Right lobe of liver (tissue), 4 donors: ENCODE data around the gene AKR1C4.

Source experiments
- POLR2A ChIP-seq: fragments of 450-650 bp; IDR thresholded peaks from one replicate; pipeline ENCODE4 v1.6.1; 2017; ENCODE audit warnings: antibody characterized with exemption, mild to moderate bottlenecking
- TF ChIP-seq, protein P1 (sequence below), 4 donors: fragments of 200-600 bp in 3 of 4; fragments of 450-650 bp in 1 of 4; IDR thresholded peaks; one replicate each; pipeline versions ENCODE4 v1.5.1 to v1.8.0; 2016 to 2022; ENCODE audit warnings: antibody characterized with exemption in 4 of 4, mild to moderate bottlenecking in 2 of 4
- donor health status: DM: no; HTN: no; CAD: no.
- donor health status: DM: no; HTN: no; CAD: no.
- donor health status: DM: no; HTN: yes; CAD: no.

DNA sequence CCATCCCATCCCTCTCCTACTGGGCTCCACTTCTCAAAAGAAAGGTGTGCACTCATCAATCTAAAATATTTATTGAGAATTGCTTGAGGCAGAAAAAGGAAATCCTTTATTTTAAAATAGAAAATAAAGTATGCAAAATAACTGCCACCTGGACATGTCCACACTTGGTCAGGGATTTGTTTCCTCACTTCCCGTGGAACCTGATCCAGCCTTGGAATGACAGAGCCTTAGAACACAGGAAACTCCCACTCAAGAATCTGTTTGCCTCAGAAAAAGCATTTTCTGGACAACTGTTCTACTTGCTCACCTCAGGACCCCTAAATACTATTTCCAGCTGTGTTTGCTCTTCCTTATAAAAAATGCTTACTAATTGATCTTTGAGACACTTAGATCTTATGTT, 40.7 kb upstream of the AKR1C4 start:
- TF ChIP-seq, protein P1, sequence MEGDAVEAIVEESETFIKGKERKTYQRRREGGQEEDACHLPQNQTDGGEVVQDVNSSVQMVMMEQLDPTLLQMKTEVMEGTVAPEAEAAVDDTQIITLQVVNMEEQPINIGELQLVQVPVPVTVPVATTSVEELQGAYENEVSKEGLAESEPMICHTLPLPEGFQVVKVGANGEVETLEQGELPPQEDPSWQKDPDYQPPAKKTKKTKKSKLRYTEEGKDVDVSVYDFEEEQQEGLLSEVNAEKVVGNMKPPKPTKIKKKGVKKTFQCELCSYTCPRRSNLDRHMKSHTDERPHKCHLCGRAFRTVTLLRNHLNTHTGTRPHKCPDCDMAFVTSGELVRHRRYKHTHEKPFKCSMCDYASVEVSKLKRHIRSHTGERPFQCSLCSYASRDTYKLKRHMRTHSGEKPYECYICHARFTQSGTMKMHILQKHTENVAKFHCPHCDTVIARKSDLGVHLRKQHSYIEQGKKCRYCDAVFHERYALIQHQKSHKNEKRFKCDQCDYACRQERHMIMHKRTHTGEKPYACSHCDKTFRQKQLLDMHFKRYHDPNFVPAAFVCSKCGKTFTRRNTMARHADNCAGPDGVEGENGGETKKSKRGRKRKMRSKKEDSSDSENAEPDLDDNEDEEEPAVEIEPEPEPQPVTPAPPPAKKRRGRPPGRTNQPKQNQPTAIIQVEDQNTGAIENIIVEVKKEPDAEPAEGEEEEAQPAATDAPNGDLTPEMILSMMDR (IDR thresholded peaks at IDR 0.05): no peak
- no peak for TF ChIP-seq POLR2A
